SK-N-SH treated with all-trans-retinoic acid at 6 μM for 48 hours (cell line): ENCODE results near the gene PLCB3.

Source experiments
- RARB ChIP-seq: fragments of 250-450 bp; sonication (Bioruptor Pico); IDR thresholded peaks from 2 replicates; pipeline ENCODE4 v1.8.0; 2021; ENCODE audit warnings: mild to moderate bottlenecking, moderate library complexity
- ZC3H10 ChIP-seq: fragments of 250-450 bp; sonication (Bioruptor Pico); IDR thresholded peaks from 2 replicates; pipeline ENCODE4 v1.5.1; 2021; ENCODE audit warnings: mild to moderate bottlenecking, moderate library complexity
- ZFP3 ChIP-seq: fragments of 250-450 bp; sonication (Bioruptor Pico); IDR thresholded peaks from 2 replicates; pipeline ENCODE4 v1.5.0; 2020; ENCODE audit warnings: mild to moderate bottlenecking, moderate library complexity
- ZNF565 ChIP-seq: fragments of 450-650 bp; formaldehyde crosslinking; conservative IDR thresholded peaks from 2 replicates; pipeline ENCODE4 v1.5.0; 2020; ENCODE audit warnings: low read depth, mild to moderate bottlenecking, moderate library complexity

DNA sequence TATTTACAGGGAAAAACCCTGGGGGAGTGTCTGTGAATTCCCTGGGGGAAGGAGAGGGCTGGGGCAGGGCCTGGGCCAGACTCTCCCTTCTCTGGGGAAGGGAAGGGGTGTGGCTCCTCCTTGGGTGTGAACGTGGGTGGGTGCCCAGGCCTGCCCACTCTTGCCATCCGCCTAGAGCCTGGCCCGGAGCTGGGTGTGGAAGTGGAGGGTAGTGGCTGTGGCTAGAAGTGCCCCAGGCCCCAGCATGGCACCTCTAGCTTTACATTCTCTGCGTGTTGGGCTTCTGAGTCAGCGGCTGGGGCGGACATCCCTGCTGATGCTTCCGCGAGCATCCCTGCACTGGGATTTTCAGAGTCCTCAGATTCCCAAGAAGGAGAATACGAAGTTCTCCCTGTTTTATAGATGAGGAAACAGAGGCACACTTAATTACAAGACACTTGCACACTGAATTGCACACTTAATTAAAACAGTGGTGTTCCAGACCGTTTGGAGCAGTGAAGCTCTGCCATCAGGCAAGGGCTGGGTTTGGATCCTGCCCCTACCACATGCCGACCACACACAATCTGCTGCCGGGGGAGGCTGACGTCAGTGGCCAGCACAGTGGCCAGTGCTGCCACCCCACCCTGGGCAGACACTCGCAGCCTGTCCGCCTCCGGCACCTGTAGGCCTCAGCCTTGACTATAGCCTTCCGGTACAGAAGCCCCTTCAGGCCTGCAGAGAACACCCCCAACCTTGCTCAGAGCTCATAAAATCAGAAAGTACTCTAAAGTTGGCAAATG is 25.5 kb downstream of the PLCB3 start:
- TF ChIP-seq ZNF565: no peak
- no peak for TF ChIP-seq RARB
- TF ChIP-seq ZC3H10 (CRISPR knock-in tag): no peak
- no peak for TF ChIP-seq ZFP3 (CRISPR knock-in tag)
